HEK293 (cell line): Measurements from ENCODE around the gene RRM1.

ENCODE experiments used
- CTCF ChIA-PET: fragments of 350-600 bp; formaldehyde crosslinking; extraction: SDS; loops from one replicate; lab custom pipeline; 2021; ENCODE audit warnings: antibody characterized with exemption; lab: Yijun Ruan, JAX
- POLR2A ChIA-PET: fragments of 300-600 bp; formaldehyde crosslinking; extraction: SDS; loops from one replicate; lab custom pipeline; 2020; ENCODE audit warnings: antibody characterized with exemption, inconsistent platforms; lab: Yijun Ruan, JAX
- H3K27ac ChIP-seq: fragments of 200-500 bp; sonication (Bioruptor generic); 2 replicates; pipeline ENCODE4 v1.5.1; 2014; ENCODE audit warnings: low read depth, low read length, control low read depth, inconsistent platforms; ENCODE audit errors: extremely low read depth
- H3K36me3 ChIP-seq, 2 experiments: fragments of 200-500 bp in 1 of 2; sonication (Bioruptor generic) in 1 of 2; 1 replicate in 1 of 2; 2 replicates in 1 of 2; pipeline ENCODE4 v1.5.1; 2014 to 2017; ENCODE audit warnings: inconsistent platforms in 2 of 2, low read length in 2 of 2; ENCODE audit not compliant: control insufficient read depth in 2 of 2, insufficient read depth in 1 of 2
- H3K4me1 ChIP-seq: fragments of 200-500 bp; sonication (Bioruptor generic); 2 replicates; pipeline ENCODE4 v1.5.1; 2014; ENCODE audit warnings: mild to moderate bottlenecking, low read length, inconsistent platforms; ENCODE audit not compliant: control insufficient read depth, insufficient read depth
- H3K4me3 ChIP-seq: 2 replicates; pipeline ENCODE4 v1.5.1; 2011; ENCODE audit warnings: low read depth, mild to moderate bottlenecking, control low read depth, low read length, moderate library complexity
- H3K9me3 ChIP-seq: fragments of 200-500 bp; sonication (Bioruptor generic); 2 replicates; pipeline ENCODE4 v1.5.1; 2014; ENCODE audit warnings: low read depth, low read length, inconsistent platforms; ENCODE audit not compliant: control insufficient read depth, insufficient read depth
- FEZF1 ChIP-seq: fragments of 450-650 bp; formaldehyde crosslinking; IDR thresholded peaks from 2 replicates; pipeline ENCODE4 v1.5.1; 2016; ENCODE audit warnings: missing biosample characterization, missing genetic modification characterization
- YY1 ChIP-seq: fragments of 450-650 bp; formaldehyde crosslinking; IDR thresholded peaks from 2 replicates; pipeline ENCODE4 v1.5.1; 2018; ENCODE audit warnings: missing biosample characterization, missing genetic modification characterization
- ZEB2 ChIP-seq: fragments of 450-650 bp; formaldehyde crosslinking; IDR thresholded peaks from 2 replicates; pipeline ENCODE4 v1.5.1; 2016; ENCODE audit warnings: missing biosample characterization, missing genetic modification characterization
- ZFP41 ChIP-seq: fragments of 450-650 bp; formaldehyde crosslinking; IDR thresholded peaks from 2 replicates; pipeline ENCODE4 v1.5.1; 2016; ENCODE audit warnings: missing biosample characterization, missing genetic modification characterization, borderline replicate concordance
- ZNF10 ChIP-seq: fragments of 450-650 bp; formaldehyde crosslinking; IDR thresholded peaks from 2 replicates; pipeline ENCODE4 v1.5.1; 2017; ENCODE audit warnings: missing biosample characterization, missing genetic modification characterization
- ZNF2 ChIP-seq: fragments of 450-650 bp; formaldehyde crosslinking; IDR thresholded peaks from 2 replicates; pipeline ENCODE4 v1.5.1; 2016; ENCODE audit warnings: missing biosample characterization, missing genetic modification characterization
- ZNF366 ChIP-seq: fragments of 450-650 bp; formaldehyde crosslinking; conservative IDR thresholded peaks from 2 replicates; pipeline ENCODE4 v1.5.1; 2016; ENCODE audit warnings: missing biosample characterization, missing genetic modification characterization
- ZNF404 ChIP-seq: fragments of 450-650 bp; formaldehyde crosslinking; IDR thresholded peaks from 2 replicates; pipeline ENCODE4 v1.5.1; 2017; ENCODE audit warnings: missing biosample characterization, missing genetic modification characterization
- ZNF423 ChIP-seq: fragments of 450-650 bp; formaldehyde crosslinking; IDR thresholded peaks from 2 replicates; pipeline ENCODE4 v1.5.1; 2016; ENCODE audit warnings: missing biosample characterization, missing genetic modification characterization
- ZNF654 ChIP-seq: fragments of 450-650 bp; formaldehyde crosslinking; IDR thresholded peaks from 2 replicates; pipeline ENCODE4 v1.5.1; 2016; ENCODE audit warnings: low read depth, missing biosample characterization, missing genetic modification characterization
- ZNF701 ChIP-seq: fragments of 450-650 bp; formaldehyde crosslinking; IDR thresholded peaks from 2 replicates; pipeline ENCODE4 v1.5.1; 2016; ENCODE audit warnings: missing biosample characterization, missing genetic modification characterization
- ZNF792 ChIP-seq: fragments of 450-650 bp; formaldehyde crosslinking; IDR thresholded peaks from 2 replicates; pipeline ENCODE4 v1.5.1; 2016; ENCODE audit warnings: missing biosample characterization, missing genetic modification characterization
- TF ChIP-seq, protein P1 (sequence below): fragments of 450-650 bp; formaldehyde crosslinking; IDR thresholded peaks from 2 replicates; pipeline ENCODE4 v1.5.1; 2016; ENCODE audit warnings: missing biosample characterization, missing genetic modification characterization
- TF ChIP-seq, protein P2 (sequence below): fragments of 450-650 bp; formaldehyde crosslinking; optimal IDR thresholded peaks from 2 replicates; pipeline ENCODE3; 2016; ENCODE audit warnings: missing biosample characterization, mild to moderate bottlenecking, missing genetic modification characterization
- TF ChIP-seq, protein P3 (sequence below): fragments of 450-650 bp; formaldehyde crosslinking; IDR thresholded peaks from 2 replicates; pipeline ENCODE4 v1.5.1; 2016; ENCODE audit warnings: missing biosample characterization, missing genetic modification characterization

The RRM1 gene

DNA sequence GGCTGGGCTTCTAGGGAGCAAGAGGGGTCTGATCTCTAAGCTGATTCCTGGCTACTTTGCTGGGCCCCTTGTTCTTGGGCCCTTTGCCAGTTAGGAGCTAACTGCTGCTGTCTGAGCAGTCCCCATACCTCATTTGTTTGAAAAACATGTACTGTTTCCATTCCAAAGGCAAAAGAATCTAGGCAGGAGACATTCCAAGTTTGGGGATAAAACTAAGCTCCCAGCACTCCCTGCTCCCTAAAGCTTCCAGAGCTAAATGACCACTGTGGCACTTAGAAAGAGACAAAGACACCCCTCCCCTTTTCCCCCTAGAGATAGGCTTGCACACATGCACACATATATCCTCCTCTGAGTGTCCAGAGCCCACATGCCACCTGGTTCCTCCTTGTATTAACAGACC, 22.7 kb upstream of the RRM1 start (continued):
- TF ChIP-seq, protein P1, sequence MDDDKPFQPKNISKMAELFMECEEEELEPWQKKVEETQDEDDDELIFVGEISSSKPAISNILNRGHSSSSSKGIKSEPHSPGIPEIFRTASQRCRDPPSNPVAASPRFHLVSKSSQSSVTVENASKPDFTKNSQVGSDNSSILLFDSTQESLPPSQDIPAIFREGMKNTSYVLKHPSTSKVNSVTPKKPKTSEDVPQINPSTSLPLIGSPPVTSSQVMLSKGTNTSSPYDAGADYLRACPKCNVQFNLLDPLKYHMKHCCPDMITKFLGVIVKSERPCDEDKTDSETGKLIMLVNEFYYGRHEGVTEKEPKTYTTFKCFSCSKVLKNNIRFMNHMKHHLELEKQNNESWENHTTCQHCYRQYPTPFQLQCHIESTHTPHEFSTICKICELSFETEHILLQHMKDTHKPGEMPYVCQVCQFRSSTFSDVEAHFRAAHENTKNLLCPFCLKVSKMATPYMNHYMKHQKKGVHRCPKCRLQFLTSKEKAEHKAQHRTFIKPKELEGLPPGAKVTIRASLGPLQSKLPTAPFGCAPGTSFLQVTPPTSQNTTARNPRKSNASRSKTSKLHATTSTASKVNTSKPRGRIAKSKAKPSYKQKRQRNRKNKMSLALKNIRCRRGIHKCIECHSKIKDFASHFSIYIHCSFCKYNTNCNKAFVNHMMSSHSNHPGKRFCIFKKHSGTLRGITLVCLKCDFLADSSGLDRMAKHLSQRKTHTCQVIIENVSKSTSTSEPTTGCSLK (tag by site-specific recombination), result no peak
- no peak for TF ChIP-seq ZFP41 (tag by site-specific recombination)

DNA sequence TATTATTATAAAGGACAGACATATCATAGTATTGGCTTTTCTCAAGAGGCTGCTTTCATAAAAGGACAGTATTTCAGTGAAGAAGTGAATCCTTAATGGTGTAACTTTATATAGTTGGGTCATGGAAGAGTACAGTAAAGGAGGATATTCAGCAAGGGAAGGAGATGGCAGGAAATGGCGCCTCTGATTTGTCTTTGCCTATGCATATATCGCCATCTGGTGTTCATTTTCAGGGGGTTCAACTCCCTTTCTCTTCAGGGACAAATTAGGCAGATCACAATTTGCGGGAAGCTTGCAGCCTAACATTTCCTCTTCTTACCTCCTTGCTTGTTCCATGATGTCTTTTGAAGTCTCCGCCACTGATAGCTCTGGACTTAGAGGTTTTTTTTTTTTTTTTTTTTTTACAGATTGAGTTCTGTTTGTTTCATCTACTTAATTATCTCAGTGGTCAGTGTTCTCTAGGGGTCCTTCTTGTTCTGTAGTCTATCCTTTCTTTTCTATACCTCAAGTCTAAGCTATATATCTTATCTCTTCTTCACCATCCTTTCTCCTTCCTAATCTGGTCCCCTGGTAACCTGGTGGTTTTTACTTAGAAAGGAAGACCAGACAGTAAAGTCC, 21.8 kb upstream of the RRM1 start:
- Histone ChIP-seq H3K4me1 (peaks cover 4% of the 10 kb centered on the region; the same call in 1 of the 2 replicates), H3K4me3 (no peak overlapping the region), H3K36me3 (peaks cover 0 to 21% of the 10 kb centered on the region in 2 experiments; a peak in 1 of 3 replicates), H3K27ac (no peak overlapping the region), H3K9me3 (no peaks in the 10 kb centered on the region)
- TF ChIP-seq ZNF10 (tag by site-specific recombination) (0 out of 2 replicates have a peak, but pooled peaks have one; percentile 21), YY1 (peak; percentile 59; the same call in 1 of the 2 replicates), ZEB2 (tag by site-specific recombination) (no peak), ZNF423 (tag by site-specific recombination) (no peak), ZNF366 (tag by site-specific recombination) (0 out of 2 replicates have a peak, but pooled peaks have one; percentile 15), ZNF2 (tag by site-specific recombination) (0 out of 2 replicates have a peak, but pooled peaks have one; percentile 20), ZNF654 (tag by site-specific recombination) (peak; percentile 91), FEZF1 (tag by site-specific recombination) (peak; percentile 85), ZNF404 (tag by site-specific recombination) (no peak), ZNF701 (no peak)
- TF ChIP-seq, protein P2, sequence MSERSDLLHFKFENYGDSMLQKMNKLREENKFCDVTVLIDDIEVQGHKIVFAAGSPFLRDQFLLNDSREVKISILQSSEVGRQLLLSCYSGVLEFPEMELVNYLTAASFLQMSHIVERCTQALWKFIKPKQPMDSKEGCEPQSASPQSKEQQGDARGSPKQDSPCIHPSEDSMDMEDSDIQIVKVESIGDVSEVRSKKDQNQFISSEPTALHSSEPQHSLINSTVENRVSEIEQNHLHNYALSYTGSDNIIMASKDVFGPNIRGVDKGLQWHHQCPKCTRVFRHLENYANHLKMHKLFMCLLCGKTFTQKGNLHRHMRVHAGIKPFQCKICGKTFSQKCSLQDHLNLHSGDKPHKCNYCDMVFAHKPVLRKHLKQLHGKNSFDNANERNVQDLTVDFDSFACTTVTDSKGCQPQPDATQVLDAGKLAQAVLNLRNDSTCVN (tag by site-specific recombination), result no peak
- TF ChIP-seq, protein P3, sequence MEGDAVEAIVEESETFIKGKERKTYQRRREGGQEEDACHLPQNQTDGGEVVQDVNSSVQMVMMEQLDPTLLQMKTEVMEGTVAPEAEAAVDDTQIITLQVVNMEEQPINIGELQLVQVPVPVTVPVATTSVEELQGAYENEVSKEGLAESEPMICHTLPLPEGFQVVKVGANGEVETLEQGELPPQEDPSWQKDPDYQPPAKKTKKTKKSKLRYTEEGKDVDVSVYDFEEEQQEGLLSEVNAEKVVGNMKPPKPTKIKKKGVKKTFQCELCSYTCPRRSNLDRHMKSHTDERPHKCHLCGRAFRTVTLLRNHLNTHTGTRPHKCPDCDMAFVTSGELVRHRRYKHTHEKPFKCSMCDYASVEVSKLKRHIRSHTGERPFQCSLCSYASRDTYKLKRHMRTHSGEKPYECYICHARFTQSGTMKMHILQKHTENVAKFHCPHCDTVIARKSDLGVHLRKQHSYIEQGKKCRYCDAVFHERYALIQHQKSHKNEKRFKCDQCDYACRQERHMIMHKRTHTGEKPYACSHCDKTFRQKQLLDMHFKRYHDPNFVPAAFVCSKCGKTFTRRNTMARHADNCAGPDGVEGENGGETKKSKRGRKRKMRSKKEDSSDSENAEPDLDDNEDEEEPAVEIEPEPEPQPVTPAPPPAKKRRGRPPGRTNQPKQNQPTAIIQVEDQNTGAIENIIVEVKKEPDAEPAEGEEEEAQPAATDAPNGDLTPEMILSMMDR (tag by site-specific recombination), result peak; percentile 52; the same call in 1 of the 2 replicates
- ChIA-PET POLR2A (interaction anchor here (0.6 to 2.7 kb wide), 4 partner anchors 200 to 232 kb away, joined by 3 to 19 read pairs (median 9); partner anchors contain the start of genes RHOG and STIM1), CTCF (interaction anchor here (0.6 to 15.3 kb wide), 54 partner anchors 9 to 1574 kb away, joined by 3 to 589 read pairs (median 5); partner anchors contain the start of genes PGAP2, RHOG and STIM1)

DNA sequence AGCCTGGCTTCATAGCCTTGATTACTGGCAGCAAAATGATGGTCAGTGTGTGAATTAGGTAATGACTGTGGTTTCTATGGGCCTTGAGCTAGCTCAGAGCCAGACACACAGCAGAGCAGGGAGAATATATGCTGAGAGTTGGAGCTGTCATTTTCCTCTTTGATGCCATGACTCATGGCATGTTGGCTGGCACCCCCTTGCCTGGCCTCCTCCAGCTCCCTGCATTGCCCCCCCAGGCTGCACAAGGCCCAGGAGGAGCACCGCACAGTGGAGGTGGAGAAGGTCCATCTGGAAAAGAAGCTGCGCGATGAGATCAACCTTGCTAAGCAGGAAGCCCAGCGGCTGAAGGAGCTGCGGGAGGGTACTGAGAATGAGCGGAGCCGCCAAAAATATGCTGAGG, 20.3 kb upstream of the RRM1 start:
- ChIA-PET POLR2A (interaction anchor here (0.6 kb wide), 1 partner anchor 233 kb away, joined by 3 read pairs; no protein-coding TSS in a partner anchor), CTCF (interaction anchor here (0.5 to 15.3 kb wide), 14 partner anchors 8 to 292 kb away, joined by 3 to 589 read pairs (median 6); partner anchors contain the start of genes RHOG and STIM1)
- TF ChIP-seq ZNF792 (tag by site-specific recombination), result no peak
- no peak overlapping the region for H3K4me3 ChIP-seq
- peaks cover 0 to 21% of the 10 kb centered on the region in 2 experiments; a peak in 1 of 3 replicates for H3K36me3 ChIP-seq
- no peaks in the 10 kb centered on the region for H3K9me3 ChIP-seq
- peaks cover 4% of the 10 kb centered on the region; the same call in 1 of the 2 replicates for H3K4me1 ChIP-seq
- H3K27ac ChIP-seq, result no peak overlapping the region
